BE2C (cell line): ENCODE results near the gene TFPI.

Experiments
- DNase-seq: peaks from one replicate; pipeline ENCODE4 v3.0.0-alpha.2; 2020
- H3K27me3 ChIP-seq: fragments of 250-450 bp; sonication (Bioruptor Pico); 2 replicates; pipeline ENCODE4 v1.5.1; 2020; ENCODE audit warnings: mild to moderate bottlenecking
- H3K36me3 ChIP-seq: fragments of 250-450 bp; sonication (Bioruptor Pico); 2 replicates; pipeline ENCODE4 v1.5.1; 2020; ENCODE audit warnings: mild to moderate bottlenecking
- H3K4me1 ChIP-seq: fragments of 250-450 bp; sonication (Bioruptor Pico); 2 replicates; pipeline ENCODE4 v1.5.1; 2020
- H3K4me3 ChIP-seq: 2 replicates; pipeline ENCODE4 v1.5.1; 2011; ENCODE audit warnings: low read depth, low read length
- H3K9me3 ChIP-seq: fragments of 250-450 bp; sonication (Bioruptor Pico); 2 replicates; pipeline ENCODE4 v1.5.1; 2020
- TF ChIP-seq, protein P1 (sequence below): IDR thresholded peaks from 2 replicates; pipeline ENCODE4 v1.5.1; 2012; ENCODE audit warnings: mild to moderate bottlenecking, low read depth, low read length

TFPI gene

DNA sequence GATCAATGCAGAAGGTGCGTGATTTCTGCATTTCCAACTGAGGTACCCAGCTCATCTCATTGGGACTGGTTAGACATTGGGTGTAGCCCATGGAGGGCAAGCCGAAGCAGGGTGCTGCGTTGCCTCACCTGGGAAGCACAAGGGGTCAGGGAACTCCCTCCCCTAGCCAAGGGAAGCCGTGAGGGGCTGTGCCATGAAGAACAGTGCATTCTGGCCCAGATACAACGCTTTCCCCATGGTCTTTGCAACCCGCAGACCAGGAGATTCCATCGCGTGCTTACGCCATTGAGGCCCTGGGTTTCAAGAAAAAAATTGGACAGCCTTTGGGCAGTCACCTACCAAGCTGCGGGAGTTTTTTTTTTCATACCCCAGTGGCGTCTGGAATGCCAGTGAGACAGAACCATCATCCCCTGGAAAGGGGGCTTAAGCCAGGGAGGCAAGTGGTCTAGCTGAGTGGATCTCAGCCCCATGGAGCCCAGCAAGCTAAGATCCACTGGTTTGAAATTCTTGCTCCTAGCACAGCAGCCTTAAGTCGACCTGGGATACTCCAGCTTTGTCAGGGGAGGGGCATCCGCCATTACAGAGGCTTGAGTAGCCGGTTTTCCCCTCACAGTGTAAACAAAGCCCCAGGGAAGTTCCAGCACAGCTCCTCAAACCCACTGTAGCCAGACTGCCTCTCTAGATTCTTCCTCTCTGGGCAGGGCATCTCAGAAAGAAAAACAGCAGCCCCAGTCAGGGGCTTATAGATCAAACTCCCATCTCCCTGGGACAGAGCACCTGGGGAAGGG lies 21.7 kb downstream of the TFPI start:
- TF ChIP-seq, protein P1, sequence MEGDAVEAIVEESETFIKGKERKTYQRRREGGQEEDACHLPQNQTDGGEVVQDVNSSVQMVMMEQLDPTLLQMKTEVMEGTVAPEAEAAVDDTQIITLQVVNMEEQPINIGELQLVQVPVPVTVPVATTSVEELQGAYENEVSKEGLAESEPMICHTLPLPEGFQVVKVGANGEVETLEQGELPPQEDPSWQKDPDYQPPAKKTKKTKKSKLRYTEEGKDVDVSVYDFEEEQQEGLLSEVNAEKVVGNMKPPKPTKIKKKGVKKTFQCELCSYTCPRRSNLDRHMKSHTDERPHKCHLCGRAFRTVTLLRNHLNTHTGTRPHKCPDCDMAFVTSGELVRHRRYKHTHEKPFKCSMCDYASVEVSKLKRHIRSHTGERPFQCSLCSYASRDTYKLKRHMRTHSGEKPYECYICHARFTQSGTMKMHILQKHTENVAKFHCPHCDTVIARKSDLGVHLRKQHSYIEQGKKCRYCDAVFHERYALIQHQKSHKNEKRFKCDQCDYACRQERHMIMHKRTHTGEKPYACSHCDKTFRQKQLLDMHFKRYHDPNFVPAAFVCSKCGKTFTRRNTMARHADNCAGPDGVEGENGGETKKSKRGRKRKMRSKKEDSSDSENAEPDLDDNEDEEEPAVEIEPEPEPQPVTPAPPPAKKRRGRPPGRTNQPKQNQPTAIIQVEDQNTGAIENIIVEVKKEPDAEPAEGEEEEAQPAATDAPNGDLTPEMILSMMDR, result no peak
- Histone ChIP-seq H3K9me3 (no peaks in the 10 kb centered on the region), H3K27me3 (no peaks in the 10 kb centered on the region), H3K4me3 (no peak overlapping the region), H3K4me1 (no peaks in the 10 kb centered on the region), H3K36me3 (no peaks in the 10 kb centered on the region)
- DNase-seq, result no peak

DNA sequence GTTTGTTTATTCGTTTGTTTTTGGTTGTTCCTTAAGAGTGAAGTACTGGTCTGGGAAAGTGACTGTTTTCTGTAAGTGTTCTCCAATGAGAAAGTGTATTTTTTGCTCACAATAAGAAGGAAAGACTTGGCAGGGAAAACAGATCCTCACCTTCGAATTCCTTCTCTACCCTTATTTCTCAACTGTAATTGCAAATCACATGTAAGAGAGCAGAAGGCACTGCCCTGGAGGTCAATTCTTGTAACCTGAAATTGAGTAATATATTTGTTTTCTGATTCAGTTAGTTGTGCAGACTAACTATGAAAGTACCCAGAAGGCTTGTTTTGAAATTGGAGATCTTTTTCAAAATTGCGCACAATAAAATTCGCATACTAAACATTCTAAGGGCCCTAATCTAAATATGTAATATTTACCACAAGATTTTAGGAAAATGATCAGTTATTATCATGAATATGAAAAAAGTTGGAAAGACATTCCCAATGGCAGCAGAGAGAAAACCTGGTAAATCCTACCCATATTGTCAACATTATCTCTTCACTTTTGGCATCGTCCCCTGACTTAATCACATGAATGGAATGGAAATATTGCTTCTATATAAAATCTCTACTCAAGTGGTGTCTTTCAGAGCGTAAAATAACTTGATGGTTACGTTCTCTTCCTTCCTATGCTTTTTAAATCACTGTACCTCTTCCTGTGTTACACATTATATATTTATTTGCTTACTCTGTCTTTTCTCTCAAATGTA lies 24.1 kb downstream of the TFPI start:
- TF ChIP-seq, protein P1, result no peak
- H3K4me1 ChIP-seq, result no peaks in the 10 kb centered on the region
- no peak overlapping the region for H3K4me3 ChIP-seq

DNA sequence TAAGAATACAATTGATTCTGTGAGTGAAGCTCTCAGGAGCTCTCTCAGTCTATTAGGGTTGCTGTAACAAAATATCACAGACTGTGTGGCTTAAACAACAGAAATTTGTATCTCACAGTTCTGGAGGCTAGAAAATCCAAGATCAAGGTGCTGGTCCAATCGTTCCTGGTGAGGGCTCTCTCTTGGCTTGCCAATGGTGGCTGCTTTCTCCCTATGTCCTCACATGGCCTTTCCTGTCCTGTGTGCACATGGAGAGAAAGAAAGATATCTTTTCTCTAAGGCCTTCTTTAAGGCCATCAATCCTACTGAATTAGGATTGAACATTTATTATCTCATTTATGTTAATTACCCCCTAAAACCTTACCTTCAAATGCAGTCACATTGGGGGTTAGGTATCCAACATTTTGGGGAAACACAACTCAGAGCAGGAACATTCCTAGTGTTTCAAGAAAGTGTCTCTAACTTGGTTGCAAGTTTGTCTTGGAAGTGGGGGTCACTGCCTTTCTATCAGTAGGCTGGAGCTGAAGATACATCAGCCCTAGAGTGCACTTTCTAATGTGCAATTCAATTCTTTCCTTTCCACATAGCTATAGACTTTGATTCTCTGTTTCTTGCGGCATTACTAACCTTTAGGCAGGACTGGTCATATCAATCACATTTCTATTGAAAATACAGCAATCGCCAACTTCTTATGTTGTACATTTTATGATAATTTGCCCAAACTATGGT lies 24.8 kb downstream of the TFPI start:
- Histone ChIP-seq H3K9me3 (no peaks in the 10 kb centered on the region), H3K4me1 (no peaks in the 10 kb centered on the region), H3K36me3 (no peaks in the 10 kb centered on the region), H3K4me3 (no peak overlapping the region), H3K27me3 (no peaks in the 10 kb centered on the region)
- no peak for DNase-seq
- TF ChIP-seq, protein P1, result no peak

More for the DNA sequence above, 24.1 kb downstream of the TFPI start:
- no peaks in the 10 kb centered on the region for H3K9me3 ChIP-seq
- DNase-seq, result no peak
- no peaks in the 10 kb centered on the region for H3K36me3 ChIP-seq
- H3K27me3 ChIP-seq, result no peaks in the 10 kb centered on the region

DNA sequence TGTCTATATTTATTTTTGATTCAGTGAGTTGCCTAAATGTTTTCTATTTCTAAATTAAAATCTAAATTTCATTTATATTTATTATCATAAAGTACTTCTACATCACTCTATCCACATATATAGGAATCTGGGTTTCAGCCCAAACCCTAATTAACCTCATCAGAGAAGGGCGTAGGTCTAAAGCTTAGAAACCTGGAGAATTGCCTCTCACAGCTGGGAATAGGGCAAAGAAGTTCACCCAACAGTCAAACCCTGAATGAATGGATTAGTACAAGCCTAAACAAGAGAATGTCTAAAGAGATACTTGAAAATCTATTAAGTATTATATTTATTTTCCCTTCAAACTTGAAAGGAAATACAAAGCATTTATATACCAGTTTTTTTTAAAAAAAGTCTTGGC lies 26.2 kb downstream of the TFPI start:
- H3K4me3 ChIP-seq, result no peak overlapping the region
- no peaks in the 10 kb centered on the region for H3K4me1 ChIP-seq
- no peaks in the 10 kb centered on the region for H3K9me3 ChIP-seq
- TF ChIP-seq, protein P1, result no peak
- no peaks in the 10 kb centered on the region for H3K36me3 ChIP-seq
- no peaks in the 10 kb centered on the region for H3K27me3 ChIP-seq
- DNase-seq, result no peak

DNA sequence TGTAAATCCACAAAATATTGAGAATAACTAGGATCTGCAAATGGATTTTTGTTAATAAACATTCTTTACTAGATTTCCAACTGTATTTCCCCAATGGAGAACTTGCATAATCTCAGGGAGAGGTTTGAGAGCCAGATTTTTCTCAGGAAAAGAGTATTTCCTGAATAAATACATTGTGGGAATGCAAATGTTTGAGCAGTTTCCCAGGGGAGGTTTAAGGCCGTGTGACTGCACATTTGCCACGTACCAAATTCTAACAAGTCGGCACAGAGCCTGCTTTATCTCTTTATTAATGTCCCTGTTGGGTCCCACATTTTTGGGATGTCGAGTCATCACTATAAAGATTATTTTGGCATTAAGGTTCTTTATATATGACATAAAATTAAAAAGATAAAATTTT lies 27.0 kb downstream of the TFPI start:
- no peaks in the 10 kb centered on the region for H3K36me3 ChIP-seq

More for the DNA sequence above, 27.0 kb downstream of the TFPI start:
- H3K9me3 ChIP-seq, result no peaks in the 10 kb centered on the region
- H3K4me3 ChIP-seq, result no peak overlapping the region
- TF ChIP-seq, protein P1, result no peak
- no peak for DNase-seq
- H3K27me3 ChIP-seq, result no peaks in the 10 kb centered on the region
- no peaks in the 10 kb centered on the region for H3K4me1 ChIP-seq
